Endothelial cell of umbilical vein (primary cell): ENCODE measurements around the gene BACH2. TPM values are rescaled to one million over a fixed set of nuclear protein-coding genes. Genes with fewer than 3 reads are reported as not detected.

Source experiments
- BruUV-seq: library from RNA; stranded (reverse); fragments of 400-500 nt; replicated peaks from 2 replicates; lab custom pipeline; 2021; lab: Mats Ljungman, UMichigan
- CTCF ChIA-PET: fragments of 300-600, 350-600 bp; sonication (Branson Sonifier 250); formaldehyde crosslinking; loops from one replicate; lab custom pipeline; 2021; ENCODE audit warnings: antibody characterized with exemption, inconsistent platforms; lab: Charles Lee
- POLR2A ChIA-PET: fragments of 300-600, 350-600 bp; sonication (Branson Sonifier 250); formaldehyde crosslinking; loops from one replicate; lab custom pipeline; 2021; ENCODE audit warnings: antibody characterized with exemption, inconsistent platforms; lab: Charles Lee
- DNase-seq: peaks from one replicate; pipeline ENCODE4 v3.0.0-alpha.2; 2011; ENCODE audit warnings: low read depth, low spot score
- FAIRE-seq: peaks from 2 replicates; lab custom pipeline; 2011; peaks lifted over from hg19 to GRCh38; lab: Jason Lieb, UNC
- H2AFZ ChIP-seq: 2 replicates; pipeline ENCODE4 v1.6.0; 2012; ENCODE audit warnings: low read depth, low read length, control low read depth, inconsistent platforms
- H3K27ac ChIP-seq: 2 replicates; pipeline ENCODE4 v1.5.1; 2011; ENCODE audit warnings: low read depth, mild to moderate bottlenecking, control low read depth, low read length, moderate library complexity; ENCODE audit not compliant: insufficient read depth
- H3K27me3 ChIP-seq, 2 experiments: 2 replicates each; pipeline versions ENCODE4 v1.6.0 to v1.6.1; 2011; ENCODE audit warnings: low read length in 2 of 2, mixed read lengths in 1 of 2; ENCODE audit not compliant: control insufficient read depth in 2 of 2, insufficient read depth in 2 of 2
- H3K36me3 ChIP-seq, 2 experiments: 2 replicates in 1 of 2; 3 replicates in 1 of 2; pipeline ENCODE4 v1.5.1; 2011; ENCODE audit warnings: low read length in 2 of 2, mild to moderate bottlenecking in 1 of 2, moderate library complexity in 1 of 2; ENCODE audit not compliant: control insufficient read depth in 2 of 2, insufficient read depth in 2 of 2; ENCODE audit errors: extremely low read depth in 1 of 2
- H3K4me1 ChIP-seq: 3 replicates; pipeline ENCODE4 v1.5.1; 2011; ENCODE audit warnings: mild to moderate bottlenecking, low read length; ENCODE audit not compliant: control insufficient read depth, insufficient read depth; ENCODE audit errors: extremely low read depth
- H3K4me2 ChIP-seq: 2 replicates; pipeline ENCODE4 v1.6.1; 2011; ENCODE audit warnings: low read length, control low read depth, mixed read lengths; ENCODE audit not compliant: insufficient read depth
- H3K4me3 ChIP-seq, 3 experiments: fragments of 200-600 bp in 1 of 3; sonication (generic), shearing (Covaris generic) in 1 of 3; replicated peaks in 1 of 3; 2 replicates each; pipeline ENCODE4 v1.5.1; 2011 to 2016; ENCODE audit warnings: control low read depth in 3 of 3, low read length in 3 of 3, mild to moderate bottlenecking in 2 of 3, inconsistent platforms in 1 of 3, low read depth in 1 of 3, moderate library complexity in 1 of 3; ENCODE audit not compliant: insufficient read depth in 1 of 3
- H3K79me2 ChIP-seq: 2 replicates; pipeline ENCODE4 v1.6.0; 2012; ENCODE audit warnings: low read length, inconsistent platforms; ENCODE audit not compliant: control insufficient read depth, insufficient read depth
- H3K9ac ChIP-seq: replicated peaks from 2 replicates; pipeline ENCODE3; 2011; ENCODE audit warnings: low read length, control low read depth; ENCODE audit not compliant: insufficient read depth; ENCODE audit errors: extremely low read depth
- H3K9me1 ChIP-seq: replicated peaks from 3 replicates; pipeline ENCODE4 v1.6.0; 2011; ENCODE audit warnings: mild to moderate bottlenecking, low read length; ENCODE audit not compliant: control insufficient read depth, insufficient read depth; ENCODE audit errors: extremely low read depth
- H3K9me3 ChIP-seq: replicated peaks from 2 replicates; pipeline ENCODE4 v1.5.1; 2012; ENCODE audit warnings: low read length, inconsistent platforms; ENCODE audit not compliant: control insufficient read depth, insufficient read depth
- H4K20me1 ChIP-seq: replicated peaks from 2 replicates; pipeline ENCODE3; 2011; ENCODE audit warnings: mild to moderate bottlenecking, low read length; ENCODE audit not compliant: control insufficient read depth, insufficient read depth; ENCODE audit errors: extremely low read depth
- EZH2 ChIP-seq: IDR thresholded peaks from 2 replicates; pipeline ENCODE4 v1.6.1; 2012; ENCODE audit warnings: borderline replicate concordance, low read depth, mild to moderate bottlenecking, moderate library complexity, low read length, inconsistent platforms; ENCODE audit not compliant: severe bottlenecking
- FOS ChIP-seq: IDR thresholded peaks from 2 replicates; pipeline ENCODE4 v1.6.1; 2011; ENCODE audit warnings: mild to moderate bottlenecking, low read length, moderate library complexity, borderline replicate concordance; ENCODE audit not compliant: insufficient read depth
- GATA2 ChIP-seq: IDR thresholded peaks from 2 replicates; pipeline ENCODE4 v1.7.0; 2011; ENCODE audit warnings: low read depth, mild to moderate bottlenecking, moderate library complexity, mixed read lengths, low read length; ENCODE audit not compliant: insufficient read length, insufficient read depth
- JUN ChIP-seq: IDR thresholded peaks from 2 replicates; pipeline ENCODE4 v1.6.1; 2011; ENCODE audit warnings: borderline replicate concordance, low read depth; ENCODE audit not compliant: insufficient read length, insufficient read depth
- MYC ChIP-seq: IDR thresholded peaks from one replicate; pipeline ENCODE4 v1.6.1; 2011; ENCODE audit warnings: mild to moderate bottlenecking, low read depth, low read length
- POLR2A ChIP-seq: IDR thresholded peaks from 2 replicates; pipeline ENCODE4 v1.6.1; 2012; ENCODE audit warnings: low read depth, mild to moderate bottlenecking, control low read depth, low read length
- POLR2AphosphoS5 ChIP-seq: IDR thresholded peaks from 2 replicates; pipeline ENCODE4 v1.6.1; 2012; ENCODE audit warnings: low read depth, mild to moderate bottlenecking, control low read depth, low read length, moderate library complexity; ENCODE audit not compliant: insufficient read depth
- dilution Hi-C: fragments of 300-500 bp; cut with MboI; formaldehyde crosslinking; loops from one replicate; pipeline ENCODE4 v1.15.0; 2019; ENCODE audit warnings: low sequenced_read_pairs; ENCODE audit not compliant: extremely low pct_ligation_motif_present
- intact Hi-C: fragments of 100-400 bp; cut with micrococcal nuclease; formaldehyde crosslinking; loops from one replicate; pipeline ENCODE4 v1.10.0; 2022
- polyA plus RNA-seq, 4 experiments: library from polyadenylated mRNA; depleted of rRNA in 3 of 4; stranded (reverse) in 3 of 4; unstranded in 1 of 4; fragments of >200 nt; gene quantifications; 2 replicates each; pipeline versions ENCODE4 v1.2.1 to v1.2.3, GENCODE V29; 2011 to 2012; ENCODE audit warnings: missing spikeins in 1 of 4
- total RNA-seq: library from RNA; stranded (reverse); gene quantifications from 2 replicates; pipeline ENCODE4 v1.2.3, GENCODE V29; 2021
- TF ChIP-seq, protein P1 (sequence below), 2 donors: IDR thresholded peaks; 1 replicate in 1 of 2; 2 replicates in 1 of 2; pipeline ENCODE4 v1.5.1; 2011; ENCODE audit warnings: low read length in 2 of 2, mild to moderate bottlenecking in 2 of 2, moderate library complexity in 2 of 2, control low read depth in 1 of 2, inconsistent platforms in 1 of 2, low read depth in 1 of 2; ENCODE audit not compliant: insufficient read depth in 1 of 2; ENCODE audit errors: extremely low read depth in 1 of 2
- TF ChIP-seq, protein P2 (sequence below): IDR thresholded peaks from 2 replicates; pipeline ENCODE4 v1.6.1; 2011; ENCODE audit not compliant: insufficient read depth, insufficient read length

The BACH2 gene
- total and polyA plus RNA-seq, 2 donors (not counting 3 experiments of a cell fraction or from before 2014, with no cell fraction given): 1.7 to 5.6 TPM

DNA sequence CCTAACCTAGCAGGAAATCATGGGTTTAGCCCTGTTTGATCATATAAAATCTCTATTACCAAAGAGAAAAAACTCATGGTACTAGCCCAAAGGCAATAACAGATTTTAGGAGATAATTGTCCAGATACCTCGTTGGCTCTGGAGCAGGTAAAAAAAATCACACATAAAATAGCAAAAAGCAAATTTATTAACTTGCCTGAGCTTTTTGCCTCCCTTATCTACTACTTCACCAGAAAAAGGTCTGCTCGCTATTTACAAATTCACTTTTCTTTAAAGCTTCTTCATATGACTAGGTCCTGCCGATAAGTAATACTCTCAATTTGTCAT lies 320.0 kb downstream of the BACH2 start:
- no peak overlapping the region for H3K4me2 ChIP-seq
- H3K4me1 ChIP-seq: no peaks in the 10 kb centered on the region
- H3K36me3 ChIP-seq: no peaks in the 10 kb centered on the region
- ChIA-PET POLR2A (no interaction called here), CTCF (interaction anchor here (1.0 to 2.0 kb wide), 3 partner anchors 36 to 502 kb away, joined by 3 to 8 read pairs (median 7); no protein-coding TSS in a partner anchor)
- H3K9ac ChIP-seq: no peak overlapping the region
- H4K20me1 ChIP-seq: peaks cover 2% of the 10 kb centered on the region
- no peak overlapping the region for H3K27ac ChIP-seq
- no peaks in the 10 kb centered on the region for H3K9me1 ChIP-seq
- TF ChIP-seq, protein P1, sequence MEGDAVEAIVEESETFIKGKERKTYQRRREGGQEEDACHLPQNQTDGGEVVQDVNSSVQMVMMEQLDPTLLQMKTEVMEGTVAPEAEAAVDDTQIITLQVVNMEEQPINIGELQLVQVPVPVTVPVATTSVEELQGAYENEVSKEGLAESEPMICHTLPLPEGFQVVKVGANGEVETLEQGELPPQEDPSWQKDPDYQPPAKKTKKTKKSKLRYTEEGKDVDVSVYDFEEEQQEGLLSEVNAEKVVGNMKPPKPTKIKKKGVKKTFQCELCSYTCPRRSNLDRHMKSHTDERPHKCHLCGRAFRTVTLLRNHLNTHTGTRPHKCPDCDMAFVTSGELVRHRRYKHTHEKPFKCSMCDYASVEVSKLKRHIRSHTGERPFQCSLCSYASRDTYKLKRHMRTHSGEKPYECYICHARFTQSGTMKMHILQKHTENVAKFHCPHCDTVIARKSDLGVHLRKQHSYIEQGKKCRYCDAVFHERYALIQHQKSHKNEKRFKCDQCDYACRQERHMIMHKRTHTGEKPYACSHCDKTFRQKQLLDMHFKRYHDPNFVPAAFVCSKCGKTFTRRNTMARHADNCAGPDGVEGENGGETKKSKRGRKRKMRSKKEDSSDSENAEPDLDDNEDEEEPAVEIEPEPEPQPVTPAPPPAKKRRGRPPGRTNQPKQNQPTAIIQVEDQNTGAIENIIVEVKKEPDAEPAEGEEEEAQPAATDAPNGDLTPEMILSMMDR (IDR thresholded peaks at IDR 0.05; ENCODE audit: extremely low read depth in 1 of 2, insufficient read depth in 1 of 2, low read depth in 1 of 2, low read length in 2 of 2): no peak
- TF ChIP-seq, protein P2, sequence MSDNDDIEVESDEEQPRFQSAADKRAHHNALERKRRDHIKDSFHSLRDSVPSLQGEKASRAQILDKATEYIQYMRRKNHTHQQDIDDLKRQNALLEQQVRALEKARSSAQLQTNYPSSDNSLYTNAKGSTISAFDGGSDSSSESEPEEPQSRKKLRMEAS: no peak
- TF ChIP-seq POLR2AphosphoS5 (no peak), MYC (no peak), EZH2 (no peak), GATA2 (no peak), POLR2A (no peak), FOS (no peak), JUN (no peak)
- BruUV-seq: no TSS peak
- FAIRE-seq (no peak), DNase-seq (no peak)
- intact Hi-C loops: loop anchor here (10.0 kb wide), 1 partner anchor 108 kb away; no protein-coding TSS in a partner anchor
- no peaks in the 10 kb centered on the region for H3K9me3 ChIP-seq
- H2AFZ ChIP-seq: no peak overlapping the region
- dilution Hi-C loops: no loop called here
- H3K79me2 ChIP-seq: no peaks in the 10 kb centered on the region
- peaks cover 0 to 6% of the 10 kb centered on the region in 2 experiments for H3K27me3 ChIP-seq
- no peak overlapping the region for H3K4me3 ChIP-seq
